ENCODE data around the gene CROCC2. TPM values are rescaled to one million over a fixed set of nuclear protein-coding genes. Genes with fewer than 3 reads are reported as not detected.
A peak's percentile ranks its signal among the peaks of the same experiment; 100 is the strongest.

The CROCC2 gene
- total RNA-seq, 4 donors from 2014 or later = 0.79 to 2.6 (median 1.8) TPM; not detected in 1

- no peak overlapping the region for H3K27ac ChIP-seq
- DNase-seq = peak; percentile 10 to 13
- H3K4me1 ChIP-seq = no peaks in the 10 kb centered on the region
- H3K27me3 ChIP-seq = no peaks in the 10 kb centered on the region
- H3K4me3 ChIP-seq = no peak overlapping the region
- no peaks in the 10 kb centered on the region for H3K36me3 ChIP-seq
- TF ChIP-seq POLR2A (IDR thresholded peaks at IDR 0.05) = no peak
- TF ChIP-seq CTCF (IDR thresholded peaks at IDR 0.05) = no peak
- no peaks in the 10 kb centered on the region for H3K9me3 ChIP-seq
- intact Hi-C loops (cut with DNase I; ENCODE audit: low total_unique reads) = no loop called here
These were observed 28.0 kb downstream of the CROCC2 start for GRCh38 chr2:240933966-240934700.

GRCh38 chr2:240934701-240935102 is 28.6 kb downstream of the CROCC2 start:
- no peaks in the 10 kb centered on the region for H3K27me3 ChIP-seq
- no peaks in the 10 kb centered on the region for H3K4me1 ChIP-seq
- intact Hi-C loops (cut with DNase I; ENCODE audit: low total_unique reads) = no loop called here
- H3K27ac ChIP-seq = no peak overlapping the region
- no peak for TF ChIP-seq POLR2A (IDR thresholded peaks at IDR 0.05)
- TF ChIP-seq CTCF (IDR thresholded peaks at IDR 0.05) = no peak
- no peaks in the 10 kb centered on the region for H3K36me3 ChIP-seq
- no peaks in the 10 kb centered on the region for H3K9me3 ChIP-seq
- no peak overlapping the region for H3K4me3 ChIP-seq
- DNase-seq = peak; percentile 8

- intact Hi-C loops (cut with DNase I; ENCODE audit: low total_unique reads) = no loop called here
- H3K27me3 ChIP-seq = no peaks in the 10 kb centered on the region
These were observed 29.2 kb downstream of the CROCC2 start for GRCh38 chr2:240935103-240935876.

GRCh38 chr2:240936106-240936505 is 30.0 kb downstream of the CROCC2 start:
- Histone ChIP-seq H3K36me3 (no peaks in the 10 kb centered on the region), H3K9me3 (no peaks in the 10 kb centered on the region), H3K27ac (no peak overlapping the region), H3K4me1 (no peaks in the 10 kb centered on the region), H3K4me3 (no peak overlapping the region), H3K27me3 (no peaks in the 10 kb centered on the region)
- TF ChIP-seq POLR2A (IDR thresholded peaks at IDR 0.05) (no peak), CTCF (IDR thresholded peaks at IDR 0.05) (no peak)
- no peak for DNase-seq
- intact Hi-C loops (cut with DNase I; ENCODE audit: low total_unique reads) = no loop called here

More at GRCh38 chr2:240935103-240935876, 29.2 kb downstream of the CROCC2 start:
- Histone ChIP-seq H3K36me3 (no peaks in the 10 kb centered on the region), H3K4me1 (no peaks in the 10 kb centered on the region), H3K4me3 (no peak overlapping the region), H3K27ac (no peak overlapping the region), H3K9me3 (no peaks in the 10 kb centered on the region)
- DNase-seq = peak; percentile 11
- no peak for TF ChIP-seq CTCF (IDR thresholded peaks at IDR 0.05)
- no peak for TF ChIP-seq POLR2A (IDR thresholded peaks at IDR 0.05)

GRCh38 chr2:240946046-240946445 is 39.9 kb downstream of the CROCC2 start:
- DNase-seq = peak in 1 of 2 donors; percentile 6
- no peaks in the 10 kb centered on the region for H3K9me3 ChIP-seq
- no peaks in the 10 kb centered on the region for H3K36me3 ChIP-seq
- H3K27me3 ChIP-seq = no peaks in the 10 kb centered on the region
- no peak overlapping the region for H3K27ac ChIP-seq
- TF ChIP-seq CTCF (IDR thresholded peaks at IDR 0.05) (no peak), POLR2A (IDR thresholded peaks at IDR 0.05) (no peak)
- H3K4me3 ChIP-seq = no peak overlapping the region
- H3K4me1 ChIP-seq = no peaks in the 10 kb centered on the region
- intact Hi-C loops (cut with DNase I; ENCODE audit: low total_unique reads) = no loop called here
